Activated naive CD4-positive, alpha-beta T cell treated with anti-CD3 and anti-CD28 coated beads, Interleukin-2, amount 50 U/mL, for 24 hours (primary cell): ENCODE data around the gene UBE2G1.

Experiments
- H3K27ac Mint-ChIP-seq: one replicate; pipeline ENCODE4 v1.8.0; 2021; ENCODE audit warnings: mild to moderate bottlenecking, mixed read lengths
- H3K27me3 Mint-ChIP-seq: one replicate; pipeline ENCODE4 v1.8.0; 2021; ENCODE audit warnings: mixed read lengths
- H3K36me3 Mint-ChIP-seq: one replicate; pipeline ENCODE4 v1.8.0; 2021; ENCODE audit warnings: mixed read lengths
- H3K4me1 Mint-ChIP-seq: one replicate; pipeline ENCODE4 v1.8.0; 2021; ENCODE audit warnings: mixed read lengths
- H3K4me3 Mint-ChIP-seq: one replicate; pipeline ENCODE4 v1.8.0; 2021; ENCODE audit warnings: mild to moderate bottlenecking, mixed read lengths
- H3K9me3 Mint-ChIP-seq: one replicate; pipeline ENCODE4 v1.8.0; 2021; ENCODE audit warnings: mixed read lengths

UBE2G1 gene

GRCh38 chr17:4307179-4307930 is 59.1 kb downstream of the UBE2G1 start:
- peaks cover 53% of the 10 kb centered on the region for H3K4me1 Mint-ChIP-seq
- H3K36me3 Mint-ChIP-seq = peaks cover 4% of the 10 kb centered on the region
- no peaks in the 10 kb centered on the region for H3K9me3 Mint-ChIP-seq
- H3K4me3 Mint-ChIP-seq = no peak overlapping the region
- H3K27me3 Mint-ChIP-seq = no peaks in the 10 kb centered on the region
- peak overlapping the region; percentile 87 for H3K27ac Mint-ChIP-seq

DNA sequence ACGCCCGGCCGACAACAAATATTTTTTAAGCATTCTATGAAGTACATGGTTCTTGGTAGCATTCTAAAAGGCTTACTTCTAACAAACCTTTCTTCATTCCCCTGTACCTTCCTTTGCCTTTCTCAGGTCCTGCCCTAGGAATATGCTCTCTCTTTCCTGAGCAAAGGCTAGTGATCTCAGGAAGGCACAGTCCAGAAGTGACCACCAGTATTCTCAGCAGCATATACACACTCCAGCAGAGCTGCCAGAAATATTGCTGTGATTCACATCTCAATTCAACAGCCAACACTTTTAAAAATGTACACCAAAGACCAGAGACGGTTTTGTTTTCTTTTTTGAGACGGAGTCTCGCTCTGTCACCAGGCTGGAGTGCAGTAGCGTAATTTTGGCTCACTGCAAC is 61.3 kb downstream of the UBE2G1 start:
- peaks cover 7% of the 10 kb centered on the region for H3K36me3 Mint-ChIP-seq
- H3K4me3 Mint-ChIP-seq = no peak overlapping the region
- no peaks in the 10 kb centered on the region for H3K27me3 Mint-ChIP-seq
- peaks cover 33% of the 10 kb centered on the region for H3K4me1 Mint-ChIP-seq
- no peaks in the 10 kb centered on the region for H3K9me3 Mint-ChIP-seq
- H3K27ac Mint-ChIP-seq = peak overlapping the region; percentile 46

DNA sequence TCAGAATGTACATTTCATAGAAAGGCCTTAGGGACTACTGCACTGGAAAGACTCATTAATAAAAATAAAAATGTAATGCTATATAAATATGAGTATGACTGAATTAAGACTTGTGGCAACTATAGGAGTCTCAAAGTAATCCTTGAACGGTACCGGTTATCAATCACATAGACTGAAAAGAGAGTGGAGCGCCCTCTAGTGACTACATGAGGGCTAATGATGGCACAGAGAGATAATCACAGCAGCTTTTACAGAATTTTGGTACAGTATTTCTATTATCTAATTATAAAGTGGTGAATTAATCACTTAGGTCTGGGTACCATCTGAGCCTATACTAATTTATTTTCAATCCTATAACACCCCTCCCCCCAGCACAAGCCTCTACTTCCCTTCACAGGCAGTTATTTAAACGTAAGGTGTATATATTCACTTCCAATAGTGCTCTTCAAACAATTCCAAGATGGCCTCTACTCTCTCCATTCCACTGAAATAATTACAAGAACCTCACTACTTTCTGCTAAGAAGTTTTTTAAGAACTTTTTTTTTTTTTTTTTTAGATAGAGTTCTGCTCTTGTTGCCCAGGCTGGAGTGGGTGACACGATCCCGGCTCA is 62.0 kb downstream of the UBE2G1 start:
- no peak overlapping the region for H3K4me3 Mint-ChIP-seq
- peaks cover 7% of the 10 kb centered on the region for H3K36me3 Mint-ChIP-seq
- no peaks in the 10 kb centered on the region for H3K27me3 Mint-ChIP-seq
- H3K9me3 Mint-ChIP-seq = no peaks in the 10 kb centered on the region
- peaks cover 26% of the 10 kb centered on the region for H3K4me1 Mint-ChIP-seq
- H3K27ac Mint-ChIP-seq = no peak overlapping the region

- H3K36me3 Mint-ChIP-seq = peaks cover 10% of the 10 kb centered on the region
- H3K27me3 Mint-ChIP-seq = no peaks in the 10 kb centered on the region
- H3K27ac Mint-ChIP-seq = no peak overlapping the region
- peaks cover 33% of the 10 kb centered on the region for H3K4me1 Mint-ChIP-seq
- H3K9me3 Mint-ChIP-seq = no peaks in the 10 kb centered on the region
- H3K4me3 Mint-ChIP-seq = no peak overlapping the region
Measured at GRCh38 chr17:4301066-4301465, 65.4 kb downstream of the UBE2G1 start.

- no peak overlapping the region for H3K4me3 Mint-ChIP-seq
- H3K36me3 Mint-ChIP-seq = peaks cover 8% of the 10 kb centered on the region
- no peaks in the 10 kb centered on the region for H3K9me3 Mint-ChIP-seq
- H3K27me3 Mint-ChIP-seq = no peaks in the 10 kb centered on the region
- peaks cover 27% of the 10 kb centered on the region for H3K4me1 Mint-ChIP-seq
- peak overlapping the region; percentile 1 for H3K27ac Mint-ChIP-seq
Measured at GRCh38 chr17:4297351-4297750, 69.1 kb downstream of the UBE2G1 start.

- Mint-ChIP-seq H3K4me1 (peaks cover 28% of the 10 kb centered on the region), H3K9me3 (no peaks in the 10 kb centered on the region), H3K36me3 (peaks cover 6% of the 10 kb centered on the region), H3K27ac (no peak overlapping the region), H3K27me3 (no peaks in the 10 kb centered on the region), H3K4me3 (no peak overlapping the region)
Measured at GRCh38 chr17:4295686-4296085, 70.8 kb downstream of the UBE2G1 start.

GRCh38 chr17:4293572-4293971 is 72.9 kb downstream of the UBE2G1 start:
- peaks cover 27% of the 10 kb centered on the region for H3K4me1 Mint-ChIP-seq
- H3K27me3 Mint-ChIP-seq = no peaks in the 10 kb centered on the region
- peaks cover 7% of the 10 kb centered on the region for H3K36me3 Mint-ChIP-seq
- no peaks in the 10 kb centered on the region for H3K9me3 Mint-ChIP-seq
- peak overlapping the region; percentile 53 for H3K27ac Mint-ChIP-seq
- no peak overlapping the region for H3K4me3 Mint-ChIP-seq

- Mint-ChIP-seq H3K9me3 (no peaks in the 10 kb centered on the region), H3K4me3 (no peak overlapping the region), H3K27me3 (no peaks in the 10 kb centered on the region), H3K4me1 (peaks cover 8% of the 10 kb centered on the region), H3K27ac (no peak overlapping the region), H3K36me3 (peaks cover 4% of the 10 kb centered on the region)
Measured at GRCh38 chr17:4287710-4288109, 78.8 kb downstream of the UBE2G1 start.

DNA sequence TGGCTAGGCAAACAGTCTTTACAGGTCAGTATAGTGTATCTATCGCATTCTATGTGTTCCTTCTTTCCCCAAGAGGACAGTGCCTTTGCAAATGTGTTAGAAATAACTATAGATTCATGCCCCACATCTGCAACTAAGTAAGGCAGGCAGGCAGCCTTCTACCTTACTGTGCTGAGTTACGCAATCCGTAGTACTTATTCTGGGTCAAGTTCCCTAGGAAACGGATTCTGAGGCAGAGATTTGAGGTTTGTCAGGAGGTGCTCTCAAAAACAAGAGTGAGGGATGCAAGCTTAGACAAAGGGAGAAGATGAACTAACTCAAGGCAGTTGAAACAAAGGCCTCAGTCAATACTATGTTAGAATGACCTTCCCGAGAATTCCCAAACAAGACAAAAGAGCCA is 90.0 kb downstream of the UBE2G1 start:
- H3K27ac Mint-ChIP-seq = no peak overlapping the region
- peaks cover 5% of the 10 kb centered on the region for H3K36me3 Mint-ChIP-seq

GRCh38 chr17:4272972-4273368 is 93.5 kb downstream of the UBE2G1 start:
- Mint-ChIP-seq H3K27ac (peak overlapping the region; percentile 53), H3K36me3 (peaks cover 10% of the 10 kb centered on the region), H3K4me3 (no peak overlapping the region), H3K4me1 (peaks cover 4% of the 10 kb centered on the region), H3K9me3 (no peaks in the 10 kb centered on the region), H3K27me3 (no peaks in the 10 kb centered on the region)

More for the DNA sequence above, 90.0 kb downstream of the UBE2G1 start:
- Mint-ChIP-seq H3K9me3 (no peaks in the 10 kb centered on the region), H3K27me3 (no peaks in the 10 kb centered on the region), H3K4me3 (no peak overlapping the region), H3K4me1 (peaks cover 11% of the 10 kb centered on the region)

DNA sequence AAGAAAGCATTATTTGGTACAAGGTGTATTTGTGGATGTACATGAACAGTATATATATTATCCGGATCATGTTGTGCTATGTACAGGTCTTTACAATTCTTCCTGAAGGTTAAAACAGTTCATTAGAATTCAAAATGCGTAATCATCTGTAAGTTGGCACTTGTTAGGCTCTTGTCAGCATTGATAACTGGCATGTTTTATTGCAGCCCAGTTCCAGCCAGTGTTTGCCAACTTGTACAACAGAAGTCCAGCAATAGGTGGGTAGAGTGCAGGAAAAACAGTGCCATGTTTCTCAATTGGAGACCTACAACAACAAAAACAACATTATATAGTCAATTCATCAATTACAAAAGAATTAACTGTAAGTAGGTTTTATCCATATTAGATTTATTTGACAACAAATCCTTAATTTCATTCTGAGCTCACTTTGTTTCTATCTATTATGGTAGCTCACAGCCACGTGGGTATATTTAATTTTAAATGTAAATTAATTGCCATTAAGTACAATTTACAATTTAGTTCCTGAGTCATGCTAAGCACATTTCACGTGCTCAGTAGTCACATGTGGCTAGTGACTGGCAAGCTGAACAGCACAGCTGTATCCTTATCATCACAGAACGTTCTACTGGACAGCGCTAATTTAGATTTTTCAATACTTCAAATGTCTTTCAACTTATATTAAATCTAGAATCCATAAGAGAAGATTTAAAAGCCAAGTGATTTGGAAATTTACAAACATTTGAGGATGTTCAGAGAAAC is 94.1 kb downstream of the UBE2G1 start:
- Mint-ChIP-seq H3K27ac (no peak overlapping the region), H3K27me3 (no peaks in the 10 kb centered on the region), H3K36me3 (peaks cover 10% of the 10 kb centered on the region), H3K4me1 (peaks cover 4% of the 10 kb centered on the region), H3K4me3 (no peak overlapping the region), H3K9me3 (no peaks in the 10 kb centered on the region)

DNA sequence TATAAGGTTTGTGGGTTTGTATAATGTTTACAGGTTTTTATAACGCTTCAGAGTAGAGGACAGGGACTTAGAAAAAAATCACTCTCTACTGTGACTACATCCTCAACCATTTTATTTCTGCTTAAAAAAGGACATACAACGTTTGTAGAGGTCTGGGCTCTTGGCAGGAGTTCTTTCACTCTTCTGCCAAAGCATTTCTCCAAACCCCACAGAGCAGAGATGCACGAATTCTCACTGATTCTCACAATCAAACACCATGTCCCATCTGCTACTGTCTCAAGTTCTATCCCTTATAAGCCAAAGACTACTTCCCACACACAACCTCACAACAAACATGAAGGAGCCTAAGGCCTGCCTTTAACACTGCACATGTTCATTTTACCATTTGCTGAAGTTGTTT is 95.7 kb downstream of the UBE2G1 start:
- H3K36me3 Mint-ChIP-seq = peaks cover 10% of the 10 kb centered on the region
- no peaks in the 10 kb centered on the region for H3K27me3 Mint-ChIP-seq
- H3K27ac Mint-ChIP-seq = peak overlapping the region; percentile 53
- no peak overlapping the region for H3K4me3 Mint-ChIP-seq
- H3K9me3 Mint-ChIP-seq = no peaks in the 10 kb centered on the region
- H3K4me1 Mint-ChIP-seq = peaks cover 1% of the 10 kb centered on the region

DNA sequence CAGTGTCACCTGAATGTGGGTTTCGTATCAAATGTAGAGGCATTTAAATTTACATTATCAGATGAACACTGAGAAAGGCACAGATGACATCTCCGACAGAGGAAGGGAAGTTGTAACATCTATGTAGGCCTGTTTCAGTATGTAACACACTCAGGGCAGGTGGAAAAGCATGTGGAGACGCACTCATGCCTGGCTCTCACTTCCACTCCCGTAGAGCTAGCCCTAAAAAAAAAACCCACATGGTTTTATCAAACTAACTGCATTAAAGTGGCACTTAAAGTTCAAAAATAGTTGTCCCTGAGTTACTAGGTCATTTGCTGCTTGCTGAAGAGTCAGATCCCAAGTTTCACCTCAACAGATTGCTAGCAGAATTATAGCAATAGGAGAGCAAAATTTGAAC is 96.6 kb downstream of the UBE2G1 start:
- H3K36me3 Mint-ChIP-seq = peaks cover 10% of the 10 kb centered on the region
- H3K4me1 Mint-ChIP-seq = peaks cover 4% of the 10 kb centered on the region
- H3K27me3 Mint-ChIP-seq = no peaks in the 10 kb centered on the region
- H3K4me3 Mint-ChIP-seq = no peak overlapping the region
- no peak overlapping the region for H3K27ac Mint-ChIP-seq
- H3K9me3 Mint-ChIP-seq = no peaks in the 10 kb centered on the region

DNA sequence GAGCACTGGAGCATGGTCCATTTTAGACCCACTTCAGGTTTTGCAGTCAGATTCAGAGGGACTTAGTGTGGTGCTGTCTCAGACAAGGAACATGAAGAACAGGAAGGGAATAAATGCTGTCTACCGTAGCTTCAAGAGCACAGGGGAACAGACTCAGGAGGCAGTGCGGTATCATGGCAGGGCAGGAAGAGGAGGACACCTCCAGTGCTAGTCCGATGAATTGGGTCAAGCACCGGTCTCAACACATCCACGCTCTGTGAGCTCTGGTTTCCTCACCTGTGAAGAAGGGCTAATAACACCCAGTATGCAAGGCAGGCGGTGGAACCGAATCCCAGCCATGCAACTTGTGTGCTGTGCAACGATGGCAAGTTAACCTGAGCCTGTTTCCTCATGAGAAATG is 99.1 kb downstream of the UBE2G1 start:
- H3K36me3 Mint-ChIP-seq = peaks cover 10% of the 10 kb centered on the region
- no peak overlapping the region for H3K4me3 Mint-ChIP-seq
- no peak overlapping the region for H3K27ac Mint-ChIP-seq
- H3K27me3 Mint-ChIP-seq = no peaks in the 10 kb centered on the region
- H3K4me1 Mint-ChIP-seq = peaks cover 22% of the 10 kb centered on the region
- no peaks in the 10 kb centered on the region for H3K9me3 Mint-ChIP-seq

DNA sequence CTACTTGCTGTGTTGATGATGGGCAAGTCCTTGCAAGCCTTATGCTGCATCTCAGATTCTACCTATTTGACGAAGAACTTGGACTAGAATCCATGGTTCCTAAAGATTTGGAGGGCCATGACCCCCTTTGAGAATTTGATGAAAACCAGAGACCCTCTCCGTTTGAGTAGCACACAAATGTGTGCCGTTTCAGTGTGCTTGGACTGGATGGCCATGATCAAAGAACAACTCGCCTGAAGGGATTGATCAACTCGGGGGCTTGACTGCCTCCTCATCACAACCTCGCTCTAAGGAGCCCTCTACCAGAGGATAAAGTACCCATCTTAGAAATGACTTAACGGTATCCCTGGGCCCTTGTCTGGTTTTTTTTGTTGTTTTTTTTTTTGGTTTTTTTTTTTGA is 99.9 kb downstream of the UBE2G1 start:
- H3K4me1 Mint-ChIP-seq = peaks cover 31% of the 10 kb centered on the region
- peaks cover 8% of the 10 kb centered on the region for H3K36me3 Mint-ChIP-seq
- no peak overlapping the region for H3K4me3 Mint-ChIP-seq
- H3K27ac Mint-ChIP-seq = no peak overlapping the region
- H3K9me3 Mint-ChIP-seq = no peaks in the 10 kb centered on the region
- no peaks in the 10 kb centered on the region for H3K27me3 Mint-ChIP-seq
